H9 (cell line): Measurements from ENCODE around the gene OR6J1. TPM values are rescaled to one million over a fixed set of nuclear protein-coding genes. Genes with fewer than 3 reads are reported as not detected.

Experiments
- DNase-seq: peaks from one replicate; pipeline ENCODE4 v3.0.0-alpha.2; 2017
- H2AFZ ChIP-seq: one replicate; pipeline ENCODE4 v1.6.1; 2013; ENCODE audit warnings: mild to moderate bottlenecking, low read length, control low read depth, moderate library complexity
- H2AK5ac ChIP-seq: 2 replicates; pipeline ENCODE4 v1.6.1; 2013; ENCODE audit warnings: low read length, control low read depth, mixed read lengths; ENCODE audit not compliant: insufficient read length
- H2BK120ac ChIP-seq: one replicate; pipeline ENCODE4 v1.6.1; 2013; ENCODE audit warnings: low read depth, mild to moderate bottlenecking, low read length, control low read depth, inconsistent platforms; ENCODE audit not compliant: poor library complexity, severe bottlenecking
- H2BK12ac ChIP-seq: 2 replicates; pipeline ENCODE4 v1.6.1; 2013; ENCODE audit warnings: low read length, control low read depth, mixed read lengths, low read depth; ENCODE audit not compliant: insufficient read length
- H2BK15ac ChIP-seq: 2 replicates; pipeline ENCODE4 v1.6.1; 2013; ENCODE audit warnings: low read depth, low read length, control low read depth
- H2BK20ac ChIP-seq: one replicate; pipeline ENCODE4 v1.6.1; 2013; ENCODE audit warnings: low read depth, mild to moderate bottlenecking, low read length, control low read depth, inconsistent platforms; ENCODE audit not compliant: poor library complexity, severe bottlenecking
- H2BK5ac ChIP-seq: 2 replicates; pipeline ENCODE4 v1.6.1; 2013; ENCODE audit warnings: low read length, control low read depth, mixed read lengths; ENCODE audit not compliant: insufficient read length
- H3K14ac ChIP-seq: 2 replicates; pipeline ENCODE4 v1.6.1; 2013; ENCODE audit warnings: low read length, control low read depth; ENCODE audit not compliant: insufficient read depth
- H3K18ac ChIP-seq: 2 replicates; pipeline ENCODE4 v1.6.1; 2013; ENCODE audit warnings: low read depth, mild to moderate bottlenecking, mixed read lengths, low read length, control low read depth; ENCODE audit not compliant: insufficient read length
- H3K23ac ChIP-seq: 2 replicates; pipeline ENCODE4 v1.6.1; 2013; ENCODE audit warnings: low read length, control low read depth, mixed read lengths, low read depth; ENCODE audit not compliant: insufficient read length
- H3K23me2 ChIP-seq: 2 replicates; pipeline ENCODE4 v1.6.1; 2013; ENCODE audit warnings: low read depth, mild to moderate bottlenecking, mixed read lengths, low read length, control low read depth; ENCODE audit not compliant: insufficient read length, poor library complexity, severe bottlenecking
- H3K27ac ChIP-seq: 2 replicates; pipeline ENCODE4 v1.5.1; 2013; ENCODE audit warnings: low read length, control low read depth, mixed read lengths, low read depth; ENCODE audit not compliant: insufficient read length
- H3K27me3 ChIP-seq: 2 replicates; pipeline ENCODE4 v1.6.1; 2013; ENCODE audit warnings: low read length, control low read depth, inconsistent platforms; ENCODE audit not compliant: insufficient read depth
- H3K4ac ChIP-seq: 2 replicates; pipeline ENCODE4 v1.6.1; 2013; ENCODE audit warnings: low read depth, mild to moderate bottlenecking, control low read depth, inconsistent platforms, low read length, moderate library complexity
- H3K4me1 ChIP-seq: 2 replicates; pipeline ENCODE4 v1.6.1; 2013; ENCODE audit warnings: low read length, control low read depth, inconsistent platforms; ENCODE audit not compliant: insufficient read depth
- H3K4me2 ChIP-seq: 2 replicates; pipeline ENCODE4 v1.6.1; 2013; ENCODE audit warnings: low read length, control low read depth, mixed read lengths; ENCODE audit not compliant: insufficient read length, insufficient read depth
- H3K56ac ChIP-seq: 2 replicates; pipeline ENCODE4 v1.6.1; 2013; ENCODE audit warnings: low read depth, mild to moderate bottlenecking, mixed read lengths, low read length, control low read depth; ENCODE audit not compliant: insufficient read length
- H3K79me1 ChIP-seq: 2 replicates; pipeline ENCODE4 v1.6.1; 2013; ENCODE audit warnings: low read depth, mild to moderate bottlenecking, moderate library complexity, low read length, control low read depth, inconsistent platforms; ENCODE audit not compliant: insufficient read depth, poor library complexity, severe bottlenecking
- H3K79me2 ChIP-seq: 2 replicates; pipeline ENCODE4 v1.6.1; 2013; ENCODE audit warnings: low read length, control low read depth, inconsistent platforms; ENCODE audit not compliant: insufficient read depth
- H3K9ac ChIP-seq: 2 replicates; pipeline ENCODE4 v1.6.1; 2013; ENCODE audit warnings: low read length, control low read depth, mixed read lengths; ENCODE audit not compliant: insufficient read length; ENCODE audit errors: extremely low read depth
- H3K9me3 ChIP-seq: one replicate; pipeline ENCODE4 v1.6.1; 2013; ENCODE audit warnings: low read depth, low read length, inconsistent platforms; ENCODE audit not compliant: control insufficient read depth
- H3T11ph ChIP-seq: one replicate; pipeline ENCODE4 v1.6.1; 2013; ENCODE audit warnings: mild to moderate bottlenecking, low read length, control low read depth, inconsistent platforms
- H4K20me1 ChIP-seq: one replicate; pipeline ENCODE4 v1.6.1; 2013; ENCODE audit not compliant: control insufficient read depth, insufficient read length, insufficient read depth
- H4K5ac ChIP-seq: 2 replicates; pipeline ENCODE4 v1.6.1; 2013; ENCODE audit warnings: low read depth, mild to moderate bottlenecking, mixed read lengths, low read length, control low read depth; ENCODE audit not compliant: insufficient read length
- H4K8ac ChIP-seq: replicated peaks from 2 replicates; pipeline ENCODE4 v1.6.1; 2013; ENCODE audit warnings: low read length, control low read depth, mixed read lengths, low read depth; ENCODE audit not compliant: insufficient read length
- H4K91ac ChIP-seq: 2 replicates; pipeline ENCODE4 v1.6.1; 2013; ENCODE audit warnings: low read depth, mild to moderate bottlenecking, moderate library complexity, mixed read lengths, low read length, control low read depth; ENCODE audit not compliant: insufficient read length
- H3K27ac Mint-ChIP-seq, 3 experiments: 2 replicates in 2 of 3; 3 replicates in 1 of 3; pipeline ENCODE4 v1.8.0; 2020 to 2021; ENCODE audit warnings: mixed read lengths in 3 of 3, mild to moderate bottlenecking in 1 of 3, moderate library complexity in 1 of 3
- H3K27me3 Mint-ChIP-seq: 2 replicates; pipeline ENCODE4 v1.8.0; 2021; ENCODE audit warnings: low read depth, mild to moderate bottlenecking, moderate library complexity, mixed read lengths
- H3K36me3 Mint-ChIP-seq, 3 experiments: 2 replicates in 2 of 3; 3 replicates in 1 of 3; pipeline ENCODE4 v1.8.0; 2020 to 2021; ENCODE audit warnings: low read depth in 3 of 3, mixed read lengths in 3 of 3; ENCODE audit not compliant: insufficient read depth in 1 of 3
- H3K4me1 Mint-ChIP-seq, 2 experiments: 2 replicates each; pipeline ENCODE4 v1.8.0; 2020; ENCODE audit warnings: mixed read lengths in 2 of 2
- H3K4me3 Mint-ChIP-seq, 2 experiments: 2 replicates in 1 of 2; 3 replicates in 1 of 2; pipeline ENCODE4 v1.8.0; 2020 to 2021; ENCODE audit warnings: mild to moderate bottlenecking in 2 of 2, mixed read lengths in 2 of 2, moderate library complexity in 1 of 2
- H3K9me3 Mint-ChIP-seq, 2 experiments: 2 replicates in 1 of 2; 3 replicates in 1 of 2; pipeline ENCODE4 v1.8.0; 2020; ENCODE audit warnings: mild to moderate bottlenecking in 2 of 2, mixed read lengths in 2 of 2, moderate library complexity in 1 of 2
- CTCF ChIP-seq: fragments of 200-600 bp; sonication (generic); conservative IDR thresholded peaks from 3 replicates; pipeline ENCODE4 v1.8.0; 2021; ENCODE audit warnings: antibody characterized with exemption, mild to moderate bottlenecking
- total RNA-seq: library from RNA; stranded (reverse); gene quantifications from 2 replicates; pipeline ENCODE4 v1.2.1, GENCODE V29; 2021

The OR6J1 gene
- total RNA-seq, 1 experiment from 2014 or later: not detected

- Histone ChIP-seq H3K14ac (no peak overlapping the region), H2BK12ac (no peak overlapping the region), H3K79me1 (no peaks in the 10 kb centered on the region), H4K8ac (no peak overlapping the region), H3K4ac (no peak overlapping the region), H3K23me2 (no peaks in the 10 kb centered on the region), H3K4me1 (no peaks in the 10 kb centered on the region), H4K5ac (no peak overlapping the region), H2BK120ac (no peak overlapping the region), H4K20me1 (no peaks in the 10 kb centered on the region), H3K79me2 (no peaks in the 10 kb centered on the region), H3K4me2 (no peak overlapping the region), H3K18ac (no peak overlapping the region), H2BK5ac (no peak overlapping the region), H3K9ac (no peak overlapping the region), H2BK20ac (no peak overlapping the region), H3K23ac (no peak overlapping the region), H3T11ph (no peak overlapping the region), H4K91ac (no peak overlapping the region), H3K27me3 (no peaks in the 10 kb centered on the region), H3K56ac (no peak overlapping the region), H2BK15ac (no peak overlapping the region), H3K27ac (no peak overlapping the region), H2AFZ (no peak overlapping the region), H2AK5ac (no peak overlapping the region), H3K9me3 (no peaks in the 10 kb centered on the region)
- Mint-ChIP-seq H3K27me3 (peaks cover 17% of the 10 kb centered on the region), H3K4me1 (peaks cover 0 to 1% of the 10 kb centered on the region in 2 experiments; a peak in 2 of 4 replicates), H3K27ac (peak overlapping the region in 1 of 3 experiments; percentile 59; a peak in 1 of 7 replicates), H3K36me3 (no peaks in the 10 kb centered on the region), H3K4me3 (no peak overlapping the region), H3K9me3 (peaks cover 0 to 10% of the 10 kb centered on the region in 2 experiments; a peak in 4 of 5 replicates)
- DNase-seq: no peak
- no peak for TF ChIP-seq CTCF
These were observed 27.5 kb upstream of the OR6J1 start for GRCh38 chr14:22671622-22672021.
